T-helper 2 cell treated with Interferon-gamma antibody and Interleukin-4, amounts not matched to agents 100 ng/mL and 5 ng/mL, for 36 hours (primary cell): ENCODE measurements around the gene SLCO1B3. TPM values are rescaled to one million over a fixed set of nuclear protein-coding genes. Genes with fewer than 3 reads are reported as not detected.

Source experiments
- intact Hi-C: fragments of 100-400 bp; cut with micrococcal nuclease; formaldehyde crosslinking; loops from one replicate; pipeline ENCODE4 v1.15.1; 2023
- total RNA-seq: library from RNA; stranded (reverse); gene quantifications from 2 replicates; pipeline ENCODE4 v1.2.3, GENCODE V29; 2022

Gene SLCO1B3
- total RNA-seq, 1 donor from 2014 or later, result not detected

GRCh38 chr12:20885116-20885515 is 74.6 kb downstream of the SLCO1B3 start:
- intact Hi-C loops, result no loop called here

DNA sequence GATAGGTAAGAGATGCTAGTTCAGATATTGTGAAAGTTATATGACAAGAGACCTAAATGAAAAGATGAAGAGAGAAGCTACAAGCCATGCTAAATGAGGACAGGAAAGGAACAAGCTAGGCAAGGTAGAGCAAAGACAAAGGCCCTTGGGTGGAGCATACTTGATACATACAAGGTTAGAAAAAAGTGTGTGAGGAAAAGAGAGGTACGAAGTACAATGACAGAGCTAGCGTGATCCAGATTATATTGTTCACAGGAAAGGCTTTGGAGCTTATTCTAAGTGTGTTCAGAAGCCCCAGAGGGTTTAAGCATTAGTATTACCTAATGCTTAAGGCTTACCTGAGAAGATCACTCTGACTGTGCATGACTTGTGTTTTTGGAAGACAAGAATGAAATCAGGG is 75.0 kb downstream of the SLCO1B3 start:
- intact Hi-C loops, result no loop called here

DNA sequence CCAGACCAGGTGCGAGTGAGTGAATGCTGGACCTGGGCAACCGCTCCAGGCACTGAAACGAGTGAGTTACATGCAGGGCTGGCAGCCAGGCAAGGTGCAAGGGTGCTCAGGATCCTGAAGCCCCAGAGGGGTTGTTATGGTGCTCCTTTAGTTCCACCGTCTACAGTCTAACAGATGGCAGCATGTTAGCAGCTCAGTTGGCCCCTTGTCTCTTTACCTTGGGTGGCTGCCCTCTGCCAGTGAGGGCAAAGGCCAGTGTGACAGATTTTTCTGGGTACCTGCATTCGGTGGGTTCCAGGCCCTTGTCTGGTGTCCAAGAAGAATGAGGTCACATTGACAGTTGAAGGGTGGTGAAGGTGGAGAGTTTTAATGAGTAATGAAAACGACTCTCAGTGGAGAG is 106.8 kb downstream of the SLCO1B3 start:
- intact Hi-C loops, result no loop called here

DNA sequence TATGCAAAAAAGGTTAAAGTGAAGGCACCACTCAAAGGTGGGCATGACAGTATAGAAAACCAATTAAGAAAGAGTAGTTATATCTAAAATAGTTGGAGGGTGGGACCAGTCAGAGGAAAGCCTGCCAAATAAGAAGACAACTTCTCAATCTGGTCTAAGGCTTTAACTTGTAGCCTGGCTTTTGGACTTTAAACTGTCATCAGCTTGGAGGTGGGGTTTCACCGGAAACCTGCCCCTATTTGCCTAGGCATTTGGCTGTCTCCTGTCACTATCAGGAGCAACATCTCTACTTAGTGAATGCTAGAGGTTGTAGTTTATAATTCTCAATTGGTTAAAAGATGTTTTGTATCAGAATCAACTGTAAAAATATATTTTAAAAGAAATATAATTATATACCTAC is 107.3 kb downstream of the SLCO1B3 start:
- intact Hi-C loops, result no loop called here

GRCh38 chr12:20931894-20932293 is 121.4 kb downstream of the SLCO1B3 start:
- intact Hi-C loops, result no loop called here

DNA sequence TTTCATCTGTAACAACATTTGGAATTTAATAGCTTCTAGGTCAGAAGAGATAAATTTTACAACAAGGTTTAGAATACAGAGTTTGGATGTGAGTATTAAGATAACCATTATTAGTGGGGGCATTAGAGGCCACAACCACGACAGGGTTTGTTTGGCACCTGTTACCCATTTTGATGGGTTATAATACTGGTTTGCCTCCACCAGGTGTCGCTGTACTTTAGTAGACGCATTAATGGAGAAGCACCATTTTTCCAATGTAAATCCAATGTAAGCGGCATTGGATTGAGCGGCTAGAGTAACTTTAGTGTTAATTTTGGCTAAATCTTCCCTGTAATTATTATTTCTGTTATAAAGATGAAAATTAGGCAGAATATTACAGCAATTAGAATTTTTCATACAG is 136.2 kb downstream of the SLCO1B3 start:
- intact Hi-C loops, result loop anchor here (1.0 kb wide), 1 partner anchor 224 kb away; no protein-coding TSS in a partner anchor

DNA sequence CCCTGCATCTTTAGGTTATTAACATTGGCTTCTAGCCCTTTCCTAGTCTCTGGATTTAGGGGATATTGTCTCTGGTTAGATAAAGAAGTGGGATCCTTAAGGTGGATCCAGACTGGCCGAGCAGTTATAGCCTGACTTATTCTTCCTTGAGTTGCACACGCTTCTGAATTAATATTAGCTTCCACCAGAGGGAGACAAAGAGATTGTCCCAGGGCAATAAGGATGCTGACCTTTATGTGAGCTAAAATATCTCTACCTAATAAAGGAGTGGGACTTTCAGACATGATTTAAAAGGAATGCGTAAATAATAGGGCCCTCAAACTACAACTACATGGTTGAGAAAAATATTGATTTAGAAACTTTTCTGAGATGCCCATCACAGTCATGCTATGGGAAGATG is 139.7 kb downstream of the SLCO1B3 start:
- intact Hi-C loops, result no loop called here

- intact Hi-C loops, result no loop called here
Measured at GRCh38 chr12:20963303-20963702, 152.8 kb downstream of the SLCO1B3 start.

- intact Hi-C loops, result no loop called here
Measured at GRCh38 chr12:20963762-20964161, 153.3 kb downstream of the SLCO1B3 start.

Other genes with a start within 250 kb of the SLCO1B3 start
- not detected in 2 replicates for gene SLCO1C1, start 115.4 kb upstream of the SLCO1B3 start, total RNA-seq